NB4 (cell line): ENCODE measurements around the gene GARIN1A.
"Not testable (repeated sequence)": the region's sequence is repeated elsewhere in the genome, so short reads cannot be mapped to it uniquely, and the experiment has no call there.

Source experiments
- DNase-seq: peaks from one replicate; pipeline ENCODE4 v3.0.0; 2010; ENCODE audit warnings: low read depth
- H3K4me3 ChIP-seq: one replicate; pipeline ENCODE4 v1.5.1; 2011; ENCODE audit warnings: mild to moderate bottlenecking, low read depth, low read length, moderate library complexity
- MYC ChIP-seq: IDR thresholded peaks from 2 replicates; pipeline ENCODE4 v1.6.1; 2011; ENCODE audit warnings: low read depth, low read length
- POLR2A ChIP-seq: IDR thresholded peaks from 2 replicates; pipeline ENCODE4 v1.6.1; 2011; ENCODE audit warnings: mild to moderate bottlenecking; ENCODE audit not compliant: insufficient read length; ENCODE audit errors: extremely low read depth
- TF ChIP-seq, protein P1 (sequence below): IDR thresholded peaks from one replicate; pipeline ENCODE4 v1.5.1; 2012; ENCODE audit warnings: low read depth, low read length
- TF ChIP-seq, protein P2 (sequence below): IDR thresholded peaks from 2 replicates; pipeline ENCODE4 v1.6.1; 2011; ENCODE audit warnings: low read depth, low read length

GARIN1A gene

DNA sequence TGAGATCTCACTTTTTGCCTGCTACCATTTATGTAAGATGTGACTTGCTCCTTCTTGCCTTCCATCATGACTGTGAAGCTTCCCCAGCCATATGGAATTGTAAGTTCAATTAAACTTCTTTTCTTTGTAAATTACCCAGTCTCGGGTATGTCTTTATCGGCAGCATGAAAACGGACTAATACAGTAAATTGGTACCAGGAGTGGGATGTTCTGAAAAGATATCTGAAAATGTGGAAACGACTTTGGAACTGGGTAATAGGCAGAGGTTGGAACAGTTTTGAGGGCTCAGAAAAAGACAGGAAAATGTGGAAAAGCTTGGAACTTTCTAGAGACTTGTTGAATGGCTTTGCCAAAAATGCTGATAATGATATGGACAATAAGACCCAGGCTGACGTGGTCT, 10.6 kb upstream of the GARIN1A start:
- no peak for DNase-seq
- TF ChIP-seq, protein P1, sequence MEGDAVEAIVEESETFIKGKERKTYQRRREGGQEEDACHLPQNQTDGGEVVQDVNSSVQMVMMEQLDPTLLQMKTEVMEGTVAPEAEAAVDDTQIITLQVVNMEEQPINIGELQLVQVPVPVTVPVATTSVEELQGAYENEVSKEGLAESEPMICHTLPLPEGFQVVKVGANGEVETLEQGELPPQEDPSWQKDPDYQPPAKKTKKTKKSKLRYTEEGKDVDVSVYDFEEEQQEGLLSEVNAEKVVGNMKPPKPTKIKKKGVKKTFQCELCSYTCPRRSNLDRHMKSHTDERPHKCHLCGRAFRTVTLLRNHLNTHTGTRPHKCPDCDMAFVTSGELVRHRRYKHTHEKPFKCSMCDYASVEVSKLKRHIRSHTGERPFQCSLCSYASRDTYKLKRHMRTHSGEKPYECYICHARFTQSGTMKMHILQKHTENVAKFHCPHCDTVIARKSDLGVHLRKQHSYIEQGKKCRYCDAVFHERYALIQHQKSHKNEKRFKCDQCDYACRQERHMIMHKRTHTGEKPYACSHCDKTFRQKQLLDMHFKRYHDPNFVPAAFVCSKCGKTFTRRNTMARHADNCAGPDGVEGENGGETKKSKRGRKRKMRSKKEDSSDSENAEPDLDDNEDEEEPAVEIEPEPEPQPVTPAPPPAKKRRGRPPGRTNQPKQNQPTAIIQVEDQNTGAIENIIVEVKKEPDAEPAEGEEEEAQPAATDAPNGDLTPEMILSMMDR: no peak
- TF ChIP-seq POLR2A (no peak), MYC (no peak)
- TF ChIP-seq, protein P2, sequence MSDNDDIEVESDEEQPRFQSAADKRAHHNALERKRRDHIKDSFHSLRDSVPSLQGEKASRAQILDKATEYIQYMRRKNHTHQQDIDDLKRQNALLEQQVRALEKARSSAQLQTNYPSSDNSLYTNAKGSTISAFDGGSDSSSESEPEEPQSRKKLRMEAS: no peak
- no peak overlapping the region for H3K4me3 ChIP-seq

DNA sequence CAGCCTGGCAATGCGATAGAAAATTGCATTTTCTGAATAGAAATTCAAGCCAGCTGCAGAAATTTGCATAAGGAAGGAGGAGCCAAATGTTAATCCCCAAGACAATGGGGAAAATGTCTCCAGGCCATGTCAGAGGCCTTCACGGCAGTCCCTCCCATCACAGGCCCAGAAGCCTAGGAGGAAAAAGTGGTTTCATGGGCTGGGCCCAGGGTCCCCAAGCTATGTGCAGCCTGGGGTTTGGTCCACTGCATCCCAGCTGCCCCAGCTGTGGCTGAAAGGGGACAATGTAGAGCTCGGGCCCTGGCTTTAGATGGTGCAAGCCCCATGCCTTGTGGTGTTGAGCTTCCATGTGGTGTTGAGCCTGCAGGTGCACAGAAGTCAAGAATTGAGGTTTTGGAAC, 10.0 kb upstream of the GARIN1A start:
- DNase-seq: no peak
- TF ChIP-seq POLR2A (no peak), MYC (no peak)
- TF ChIP-seq, protein P2: no peak
- TF ChIP-seq, protein P1: no peak
- H3K4me3 ChIP-seq: no peak overlapping the region

DNA sequence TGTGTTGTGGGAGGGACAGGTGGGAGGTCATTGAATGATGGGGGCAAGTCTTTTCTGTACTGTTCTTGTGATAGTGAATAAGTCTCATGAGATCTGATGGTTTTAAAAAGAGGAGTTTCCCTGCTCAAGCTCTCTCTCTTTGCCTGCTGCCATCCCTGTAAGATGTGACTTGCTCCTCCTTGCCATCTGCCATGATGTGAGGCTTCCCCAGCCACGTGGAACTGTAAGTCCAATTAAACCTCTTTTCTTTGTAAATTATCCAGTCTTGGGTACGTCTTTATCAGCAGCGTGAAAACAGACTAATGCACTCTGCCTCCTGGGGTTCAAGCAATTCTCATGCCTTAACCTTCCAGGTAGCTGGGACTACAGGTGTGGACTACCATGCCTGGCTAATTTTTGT, 8.9 kb upstream of the GARIN1A start:
- DNase-seq, H3K4me3 ChIP-seq: not testable (repeated sequence)

DNA sequence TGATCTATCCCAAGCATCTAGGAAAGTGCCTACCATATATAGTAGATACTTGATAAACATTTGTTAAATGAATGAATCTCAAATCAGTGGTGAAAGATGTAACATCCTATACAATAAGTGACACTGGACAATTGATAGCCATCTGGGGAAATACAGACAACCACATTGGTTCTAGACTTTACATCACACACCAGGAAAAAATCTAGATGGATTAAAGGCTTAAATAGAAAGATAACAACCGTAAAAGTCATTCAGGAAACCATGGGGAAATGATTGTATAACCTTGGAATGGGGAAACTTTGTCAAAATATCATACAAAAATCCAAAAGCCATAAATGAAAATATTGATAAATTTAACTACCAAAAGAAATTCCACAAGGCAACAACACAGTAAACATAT, 7.0 kb upstream of the GARIN1A start:
- H3K4me3 ChIP-seq: no peak overlapping the region
- TF ChIP-seq, protein P1: no peak
- TF ChIP-seq, protein P2: no peak
- TF ChIP-seq POLR2A (no peak), MYC (no peak)
- DNase-seq: no peak

DNA sequence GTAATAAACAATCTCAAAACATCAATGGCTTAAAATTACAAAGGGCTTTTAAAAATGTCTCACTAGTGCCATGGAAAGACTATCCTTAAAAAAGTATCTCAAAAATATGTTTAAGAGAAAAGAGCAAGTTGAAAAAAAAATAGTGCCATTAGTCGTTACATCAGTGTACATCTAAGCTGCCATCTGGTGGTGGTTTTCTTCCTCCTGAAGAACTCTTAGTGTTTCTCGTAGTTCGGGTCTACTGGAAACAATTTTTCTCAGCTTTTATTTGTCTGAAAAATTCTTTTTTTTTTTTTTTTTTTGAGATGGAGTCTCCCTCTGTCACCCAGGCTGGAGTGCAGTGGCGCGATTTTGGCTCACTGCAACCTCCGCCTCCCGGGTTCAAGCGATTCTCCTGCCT, 5.9 kb upstream of the GARIN1A start:
- TF ChIP-seq, protein P2: no peak
- no peak for TF ChIP-seq MYC
- TF ChIP-seq, protein P1: peak; percentile 52
- no peak overlapping the region for H3K4me3 ChIP-seq
- DNase-seq: peak; percentile 60

DNA sequence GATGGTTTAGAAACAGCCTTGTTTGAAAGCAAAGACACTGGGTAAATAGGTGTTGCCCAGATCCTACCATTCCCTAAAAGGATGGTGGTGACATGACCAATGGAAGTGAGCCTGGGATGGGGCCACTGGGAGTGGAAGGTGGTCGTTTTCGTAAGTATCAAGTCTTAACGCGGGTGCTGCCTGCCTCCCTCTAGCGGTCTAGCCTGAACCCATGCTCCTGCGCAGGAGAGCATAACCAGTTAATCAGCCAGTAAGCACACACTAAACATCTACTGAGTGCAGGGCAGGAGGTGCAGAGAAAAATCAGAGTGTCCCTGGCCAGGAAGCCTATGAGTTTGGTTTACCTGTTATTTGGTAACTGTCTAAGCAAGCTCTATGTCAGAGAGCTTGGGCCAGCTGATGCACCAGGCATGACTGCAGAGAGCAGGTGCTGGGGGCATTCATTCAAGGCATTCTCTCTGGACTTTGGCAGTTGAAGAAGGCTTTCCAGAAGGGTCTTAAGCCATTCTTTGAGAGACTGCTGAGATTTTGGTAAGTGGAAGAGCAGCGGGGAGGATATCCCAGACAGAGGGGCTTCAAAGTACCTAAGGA, 930 bp downstream of the GARIN1A start:
- no peak for TF ChIP-seq POLR2A
- TF ChIP-seq, protein P1: peak; percentile 38
- H3K4me3 ChIP-seq: no peak overlapping the region
- peak; percentile 28 for DNase-seq
